HCEC 1CT (cell line): ENCODE results near the gene HRK.

Source experiments
- DNase-seq: peaks from one replicate; pipeline ENCODE4 v3.0.0-alpha.2; 2017

HRK gene

DNA sequence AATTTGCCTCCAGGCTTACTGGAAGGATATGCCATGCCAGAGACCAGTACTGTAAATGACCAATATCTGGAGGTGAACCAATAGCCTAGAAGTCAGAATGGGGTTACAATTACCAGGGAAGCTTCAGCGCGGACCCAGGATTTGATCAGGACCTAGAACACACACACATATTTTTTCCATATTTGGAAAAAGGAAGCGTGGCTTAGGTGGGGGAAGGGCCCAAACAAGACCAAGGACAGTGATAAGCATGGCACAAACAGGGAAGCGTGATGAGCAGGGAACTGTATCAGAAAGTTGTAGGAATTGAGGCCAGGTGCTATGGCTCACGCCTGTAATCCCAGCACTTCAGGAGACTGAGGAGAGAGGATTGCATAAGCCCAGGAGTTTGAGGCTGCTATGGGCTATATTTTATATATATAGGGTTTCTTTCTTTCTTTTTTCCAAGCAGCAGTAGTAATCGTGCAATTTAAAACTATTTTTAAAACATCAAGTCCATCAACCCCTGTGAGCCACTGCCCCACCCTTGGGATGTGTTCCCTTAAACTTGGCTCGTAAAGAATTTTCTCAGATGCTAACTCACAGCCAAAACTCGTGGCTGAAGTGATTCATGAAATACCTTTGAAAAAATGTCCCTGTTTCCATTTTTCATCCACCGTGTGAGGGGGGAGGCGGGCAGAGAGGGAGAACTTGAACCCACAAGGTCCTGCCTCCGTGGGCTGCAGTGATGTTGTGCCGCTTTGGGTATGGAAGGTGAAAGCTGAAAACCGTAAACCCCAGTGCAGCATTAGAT lies 16.7 kb downstream of the HRK start:
- DNase-seq, result peak; percentile 92

- peak; percentile 92 for DNase-seq
Measured at GRCh38 chr12:116863275-116863767, 17.9 kb downstream of the HRK start.

DNA sequence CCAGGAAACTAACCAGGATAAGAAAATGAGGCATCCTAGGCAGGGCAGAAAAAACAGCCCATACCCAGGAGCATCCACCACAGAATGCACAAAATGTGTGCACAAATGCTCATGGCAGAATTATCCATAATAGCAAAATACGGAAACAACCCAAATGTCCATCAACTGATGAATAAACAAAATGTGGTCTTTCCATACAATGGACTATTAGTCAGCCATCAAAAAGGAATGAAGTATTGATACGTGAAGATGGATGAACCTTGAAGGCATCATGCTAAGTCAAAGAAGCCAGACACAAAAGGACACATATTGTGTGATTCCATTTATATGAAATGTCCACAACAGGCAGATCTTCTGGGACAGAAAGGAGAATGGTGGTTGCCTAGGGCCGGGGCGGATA lies 19.1 kb downstream of the HRK start:
- no peak for DNase-seq

- peak; percentile 86 for DNase-seq
Measured at GRCh38 chr12:116861320-116861719, 19.9 kb downstream of the HRK start.

DNA sequence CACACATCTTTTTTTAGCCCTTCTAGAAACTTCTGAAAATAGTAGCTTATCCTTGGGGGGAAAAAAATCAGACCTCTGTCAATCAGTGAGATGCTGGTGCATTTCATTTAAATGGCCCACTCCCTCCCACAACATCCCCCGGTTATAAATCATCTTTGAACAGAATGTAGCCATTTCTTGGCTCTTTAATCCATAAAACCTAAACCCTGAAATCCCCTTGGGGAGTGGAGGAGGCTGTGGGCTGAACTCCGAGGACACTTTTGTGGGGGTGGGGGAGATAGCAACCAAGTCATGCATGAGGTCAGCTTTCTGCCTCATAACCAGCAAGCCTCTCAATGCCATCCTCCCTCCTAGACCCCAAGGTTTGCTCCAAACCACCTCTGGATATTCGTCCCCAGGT lies 21.0 kb downstream of the HRK start:
- DNase-seq, result no peak

DNA sequence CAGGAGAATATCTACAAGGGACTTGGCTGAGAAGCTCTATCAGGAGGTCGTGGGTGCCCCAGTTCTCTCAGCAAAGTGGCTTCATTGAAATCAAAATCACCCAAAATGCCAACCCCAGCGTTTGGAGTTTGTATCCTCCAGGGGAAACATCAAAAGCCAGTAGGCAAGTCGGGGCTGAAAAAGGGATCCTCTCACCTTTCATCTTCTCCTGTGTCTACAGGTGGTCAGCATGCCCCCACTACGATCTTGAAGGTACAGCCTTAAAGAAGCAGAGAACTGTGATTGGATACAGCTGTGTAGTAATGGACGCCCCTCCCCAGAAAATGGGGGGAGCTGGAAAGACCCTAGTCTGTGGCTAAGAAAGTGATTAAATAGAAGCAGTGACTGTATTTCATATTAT lies 22.2 kb downstream of the HRK start:
- no peak for DNase-seq

DNA sequence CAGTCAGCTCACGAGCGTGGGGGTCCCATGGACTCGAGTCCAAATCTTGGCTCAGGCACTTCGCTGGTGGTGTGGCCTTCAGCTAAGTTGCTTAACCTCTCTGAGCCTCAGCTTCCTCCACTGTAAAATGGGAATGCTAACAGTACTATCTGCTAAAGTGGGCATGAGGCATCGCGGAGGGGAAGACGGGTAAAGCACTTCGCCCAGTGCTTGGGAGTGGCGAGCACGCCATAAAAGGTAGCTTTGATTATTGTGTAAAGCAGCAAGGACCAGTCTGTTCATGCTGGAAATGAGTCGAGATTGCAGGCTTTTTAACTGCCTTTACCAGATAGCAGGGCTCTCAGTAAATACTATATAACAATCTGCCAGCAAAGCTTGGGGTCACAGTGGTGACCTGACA lies 24.5 kb downstream of the HRK start:
- DNase-seq, result no peak

GRCh38 chr12:116855744-116856470 lies 25.3 kb downstream of the HRK start:
- DNase-seq, result no peak

DNA sequence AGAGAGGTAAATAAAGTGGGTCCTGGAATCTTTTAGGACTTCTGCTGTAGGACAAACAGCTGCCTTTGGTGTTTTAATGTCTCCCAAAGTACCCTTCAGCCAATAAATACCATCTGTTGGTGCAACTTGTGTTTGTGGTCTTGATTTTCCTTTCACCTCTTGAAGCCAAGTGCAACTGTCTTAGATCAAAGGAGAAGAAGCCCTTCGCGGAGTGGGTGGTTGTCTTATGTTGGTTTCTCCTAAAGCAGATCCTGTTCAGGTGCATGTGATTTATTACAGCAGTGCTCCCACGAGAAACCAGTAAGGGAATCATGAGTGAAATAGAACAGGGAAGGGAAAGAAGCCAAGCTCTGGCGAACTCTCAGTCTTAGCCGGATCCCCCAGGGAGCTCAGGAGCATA lies 27.7 kb downstream of the HRK start:
- no peak for DNase-seq

GRCh38 chr12:116852303-116852702 lies 28.9 kb downstream of the HRK start:
- no peak for DNase-seq

- no peak for DNase-seq
Measured at GRCh38 chr12:116849216-116849615, 32.0 kb downstream of the HRK start.

- DNase-seq, result no peak
Measured at GRCh38 chr12:116843085-116843484, 38.2 kb downstream of the HRK start.

- no peak for DNase-seq
Measured at GRCh38 chr12:116839287-116839830, 41.9 kb downstream of the HRK start.

- DNase-seq, result no peak
Measured at GRCh38 chr12:116838365-116838764, 42.9 kb downstream of the HRK start.

DNA sequence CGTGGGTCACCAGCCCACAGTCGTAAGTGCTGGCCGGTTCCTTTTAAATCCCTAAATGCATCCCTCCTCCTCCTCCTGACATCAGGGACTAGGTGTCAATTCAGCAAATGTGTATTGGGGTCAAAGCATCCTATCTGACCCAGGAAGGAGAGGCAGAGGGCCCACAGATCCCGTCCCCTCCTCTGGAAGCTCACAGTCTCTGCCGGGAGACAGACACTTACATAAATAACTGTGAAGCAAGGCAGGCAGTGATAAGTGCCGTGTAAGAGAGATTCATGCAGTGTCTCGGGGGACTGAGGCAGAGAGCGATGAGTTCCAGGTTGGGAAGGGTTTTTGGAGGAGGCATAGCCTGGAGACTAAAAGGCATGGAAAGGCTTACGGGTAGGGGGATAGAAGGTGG lies 44.1 kb downstream of the HRK start:
- DNase-seq, result no peak

GRCh38 chr12:116835484-116835883 lies 45.8 kb downstream of the HRK start:
- no peak for DNase-seq

DNA sequence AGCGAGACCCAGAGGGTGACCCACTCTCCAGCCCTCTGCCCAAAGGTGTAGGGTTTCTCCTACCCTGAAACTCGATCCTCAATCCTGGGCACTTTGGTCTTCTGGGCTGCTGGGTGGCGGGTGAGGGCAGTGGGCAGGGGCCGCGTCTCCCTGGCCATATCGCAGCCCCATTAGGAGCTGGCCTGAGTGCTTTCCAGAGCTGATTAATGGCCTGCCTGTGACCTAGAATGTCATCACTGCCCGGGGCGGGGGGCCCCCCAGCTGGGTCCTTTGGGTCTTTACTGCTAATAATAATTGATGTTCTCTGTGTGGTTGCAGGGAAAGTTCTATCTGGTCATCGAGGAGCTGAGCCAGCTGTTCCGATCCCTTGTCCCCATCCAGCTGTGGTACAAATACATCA lies 47.8 kb downstream of the HRK start:
- DNase-seq, result no peak

DNA sequence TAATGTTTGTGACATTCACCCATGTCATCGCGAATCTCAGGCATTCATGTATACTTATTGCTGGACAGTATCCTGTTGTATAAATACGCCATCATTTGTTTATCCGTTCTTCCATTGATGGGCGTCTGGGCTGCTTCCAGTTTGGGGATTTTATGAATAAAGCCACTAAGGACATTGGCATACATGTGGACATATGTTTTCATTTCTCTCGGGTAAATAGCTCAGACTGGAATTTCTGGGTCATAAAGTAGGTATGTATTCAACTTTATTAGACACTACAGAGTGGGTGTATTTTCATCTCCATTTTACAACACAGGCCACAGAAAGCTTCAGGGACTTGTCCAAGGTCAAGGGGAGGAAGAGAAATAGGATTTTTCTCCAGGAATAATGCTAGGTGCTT lies 48.9 kb downstream of the HRK start:
- DNase-seq, result no peak

- DNase-seq, result no peak
Measured at GRCh38 chr12:116827432-116827831, 53.8 kb downstream of the HRK start.

DNA sequence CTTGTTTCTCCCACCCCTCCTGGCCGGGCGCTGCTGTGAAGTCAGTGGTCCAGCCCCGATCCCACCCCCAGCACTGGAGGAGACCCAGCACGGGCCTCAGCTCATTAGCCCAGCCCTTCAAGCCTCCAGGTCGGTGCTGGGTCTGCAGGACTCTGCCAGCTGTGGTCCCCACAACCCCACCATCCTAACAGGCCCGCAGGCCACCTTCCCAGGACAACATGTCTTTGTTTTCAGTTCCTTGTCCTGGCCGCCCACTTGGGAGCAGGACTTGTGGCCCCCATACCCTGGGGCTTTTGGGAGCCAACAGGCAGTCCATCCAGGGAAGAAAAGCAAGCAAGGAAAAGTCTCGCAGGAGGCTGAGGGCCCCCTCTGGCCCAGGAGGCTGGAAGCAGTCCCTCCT lies 60.0 kb downstream of the HRK start:
- DNase-seq, result no peak

DNA sequence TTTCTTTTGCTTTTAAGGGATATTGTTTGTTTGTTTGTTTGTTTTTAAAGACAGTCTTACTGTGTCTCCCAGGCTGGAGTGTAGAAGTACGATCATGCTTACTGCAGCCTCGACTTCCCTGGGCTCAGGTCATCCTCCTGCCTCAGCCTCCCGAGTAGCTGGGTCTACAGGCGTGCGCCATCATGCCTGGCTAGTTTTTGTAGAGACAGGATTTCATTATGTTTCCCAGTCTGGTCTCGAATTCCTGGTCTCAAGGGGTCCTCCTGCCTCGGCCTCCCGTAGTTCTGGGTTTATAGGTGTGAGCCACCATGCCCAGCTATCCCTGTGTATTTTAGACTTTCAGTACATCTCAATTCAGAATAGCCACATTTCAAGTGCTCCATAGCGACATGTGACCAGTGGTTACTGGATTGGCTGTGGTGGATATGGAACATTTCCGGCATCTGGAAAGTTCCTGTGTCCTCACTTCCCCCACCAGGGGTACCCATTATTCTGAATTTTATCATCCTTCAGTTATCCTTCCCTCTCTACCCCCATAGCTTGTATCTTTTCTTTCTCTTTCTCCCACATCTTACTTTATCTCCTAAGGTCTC lies 61.1 kb downstream of the HRK start:
- no peak for DNase-seq

GRCh38 chr12:116818948-116819832 lies 62.1 kb downstream of the HRK start:
- peak; percentile 96 for DNase-seq
